HG02759 (cell line): ENCODE measurements around the gene GALNT15.

ENCODE experiments used
- ATAC-seq: cut with Tn5 transposase; IDR thresholded peaks from one replicate; pipeline ENCODE4 v1.9.1; 2021; ENCODE audit warnings: mild to moderate bottlenecking, moderate library complexity; ENCODE audit not compliant: unreplicated experiment

The GALNT15 gene

GRCh38 chr3:16151109-16151508 is 23.4 kb upstream of the GALNT15 start:
- no peak for ATAC-seq

DNA sequence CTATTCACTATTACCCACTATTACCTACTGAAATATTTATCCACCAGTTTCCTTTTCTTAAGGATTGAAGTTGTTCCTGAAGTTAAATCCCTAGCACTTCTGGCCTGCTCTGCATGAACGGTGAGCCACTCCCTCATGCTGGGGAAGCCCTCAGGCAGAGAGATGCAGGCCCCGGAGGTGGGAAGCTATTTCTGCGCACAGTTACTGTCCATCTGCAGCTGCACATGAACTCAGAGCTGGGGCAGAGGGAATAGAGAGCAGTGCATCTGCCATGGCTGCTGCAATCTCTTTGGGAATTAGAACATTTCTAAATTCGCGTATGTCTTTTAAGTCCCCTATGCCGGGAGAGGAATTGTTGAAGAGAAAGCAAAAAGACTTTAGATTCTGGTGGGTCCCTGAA is 6.3 kb upstream of the GALNT15 start:
- no peak for ATAC-seq

- ATAC-seq, result no peak
These were observed 3.5 kb upstream of the GALNT15 start for GRCh38 chr3:16171009-16171408.

DNA sequence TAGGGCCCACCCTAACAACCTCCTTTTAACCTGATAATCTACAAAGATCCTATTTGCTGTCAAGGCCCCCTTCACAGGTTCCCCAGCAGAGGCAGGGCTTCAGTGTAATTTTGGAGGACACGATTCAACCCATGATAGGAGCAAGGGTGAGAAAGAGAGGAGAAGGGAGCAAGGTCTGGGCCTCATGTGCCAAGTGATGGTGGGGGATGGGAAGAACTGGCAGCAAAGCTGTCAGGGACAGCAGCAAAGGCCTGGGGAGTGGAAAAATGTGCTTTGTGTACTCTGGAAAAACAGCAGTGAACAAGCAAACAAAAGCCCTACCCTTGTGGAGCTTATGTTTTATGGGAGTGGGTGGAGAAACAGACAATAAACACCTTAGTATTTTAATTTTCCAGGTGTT is 2.7 kb upstream of the GALNT15 start:
- ATAC-seq, result no peak

DNA sequence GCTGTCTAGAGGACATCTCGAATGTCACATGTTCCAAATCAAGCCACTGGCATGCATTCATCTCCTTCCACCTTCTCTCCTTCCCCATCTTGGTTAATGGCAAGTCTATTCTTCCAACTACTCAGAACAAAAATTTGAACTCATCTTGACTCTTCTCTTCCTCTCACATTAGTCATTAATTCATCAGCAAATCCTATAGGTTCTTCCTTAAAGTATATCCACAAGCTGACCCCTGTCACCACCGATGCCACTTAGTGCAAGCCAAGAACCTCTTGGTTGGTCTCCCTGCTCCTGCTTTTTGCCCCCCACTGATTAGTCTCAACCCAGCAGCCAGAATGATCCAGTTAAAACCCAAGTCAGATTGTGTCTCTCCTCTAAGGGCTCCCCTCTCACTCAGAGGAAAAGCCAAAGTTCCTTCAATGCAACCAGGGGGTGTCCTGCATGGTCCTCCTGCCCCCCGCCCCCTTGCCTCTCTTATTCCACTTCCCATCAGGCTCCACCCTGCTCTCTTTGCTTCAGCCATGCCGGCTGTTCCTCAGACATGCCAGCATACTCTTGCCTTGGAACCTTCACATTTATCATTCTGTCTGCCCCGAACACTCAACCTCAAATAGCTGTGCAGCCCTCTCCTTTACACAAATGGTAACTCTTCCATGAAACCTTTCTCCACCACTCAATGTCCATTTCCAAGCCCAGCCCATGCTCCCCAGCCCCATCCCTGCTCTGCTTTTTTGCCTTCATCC is 1.0 kb upstream of the GALNT15 start:
- ATAC-seq, result no peak

DNA sequence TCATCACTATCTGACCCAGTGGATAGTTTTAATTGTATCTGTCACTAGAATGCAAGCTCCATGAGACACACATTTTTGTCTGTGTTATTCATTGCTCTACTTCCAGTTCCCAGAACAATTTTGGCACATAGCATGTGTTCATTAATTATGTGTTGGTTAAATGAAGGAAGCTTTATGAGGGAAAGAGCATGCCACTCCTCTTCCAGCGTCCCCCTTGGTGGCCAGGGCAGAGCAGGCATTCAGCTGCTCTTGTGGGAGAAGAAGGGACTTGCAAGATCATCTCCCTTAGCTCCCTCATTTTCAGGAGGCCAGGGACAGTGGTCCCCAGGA is 489 bp upstream of the GALNT15 start:
- no peak for ATAC-seq

GRCh38 chr3:16174976-16175901 is 759 bp downstream of the GALNT15 start:
- ATAC-seq, result no peak

DNA sequence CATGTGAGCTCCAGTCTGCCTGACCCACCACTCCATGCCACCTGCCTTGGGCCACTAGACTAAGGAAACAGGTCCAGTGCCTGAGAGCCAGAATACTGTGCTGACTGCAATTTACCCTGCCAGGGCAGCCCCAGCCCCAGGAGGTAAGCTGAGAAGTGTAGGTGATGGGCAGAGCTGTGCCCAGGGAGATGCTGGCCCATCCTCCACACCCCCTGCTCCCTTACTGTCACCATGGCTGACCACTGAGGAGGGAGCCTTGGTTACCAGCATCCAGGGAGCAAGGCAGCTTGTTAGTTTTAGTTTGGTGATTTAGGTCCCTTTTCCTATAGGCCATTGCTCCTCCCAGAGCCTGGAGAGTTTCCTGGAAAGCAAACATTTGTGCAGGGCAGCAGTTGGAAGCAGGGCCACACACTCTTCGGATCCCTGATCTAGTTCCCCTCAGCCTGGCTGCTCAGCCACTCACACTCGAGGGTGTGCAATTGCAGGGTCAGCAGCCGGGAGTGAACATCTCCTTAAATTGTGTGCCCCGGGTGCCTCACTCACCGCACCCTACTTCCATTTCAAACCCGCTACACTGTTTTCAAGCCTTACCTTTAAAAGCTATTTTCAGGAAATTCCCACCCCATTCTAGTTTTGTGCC is 2.0 kb downstream of the GALNT15 start:
- ATAC-seq, result no peak

DNA sequence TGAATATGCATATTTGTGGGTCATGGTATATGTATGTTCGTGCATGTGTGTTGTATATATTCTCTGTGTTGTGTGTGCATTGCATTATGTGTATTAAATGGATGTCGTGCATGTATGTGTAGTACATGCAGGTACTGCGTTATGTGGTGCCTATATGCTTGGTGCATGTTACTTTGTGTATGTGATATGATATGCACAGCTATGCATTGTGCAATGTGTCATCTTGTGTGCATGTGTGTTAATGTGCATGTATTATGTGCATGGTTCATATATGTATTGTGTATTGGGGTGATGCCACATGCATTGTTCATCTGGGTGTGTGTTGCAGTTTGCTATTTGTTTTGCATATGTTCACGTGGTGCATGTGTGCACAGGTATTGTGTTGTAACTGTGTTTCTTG is 2.9 kb downstream of the GALNT15 start:
- ATAC-seq, result no peak

- ATAC-seq, result peak; percentile 84
These were observed 3.6 kb downstream of the GALNT15 start for GRCh38 chr3:16177962-16178627.

- ATAC-seq, result no peak
These were observed 4.1 kb downstream of the GALNT15 start for GRCh38 chr3:16178628-16178988.

- ATAC-seq, result no peak
These were observed 4.8 kb downstream of the GALNT15 start for GRCh38 chr3:16179261-16179660.

DNA sequence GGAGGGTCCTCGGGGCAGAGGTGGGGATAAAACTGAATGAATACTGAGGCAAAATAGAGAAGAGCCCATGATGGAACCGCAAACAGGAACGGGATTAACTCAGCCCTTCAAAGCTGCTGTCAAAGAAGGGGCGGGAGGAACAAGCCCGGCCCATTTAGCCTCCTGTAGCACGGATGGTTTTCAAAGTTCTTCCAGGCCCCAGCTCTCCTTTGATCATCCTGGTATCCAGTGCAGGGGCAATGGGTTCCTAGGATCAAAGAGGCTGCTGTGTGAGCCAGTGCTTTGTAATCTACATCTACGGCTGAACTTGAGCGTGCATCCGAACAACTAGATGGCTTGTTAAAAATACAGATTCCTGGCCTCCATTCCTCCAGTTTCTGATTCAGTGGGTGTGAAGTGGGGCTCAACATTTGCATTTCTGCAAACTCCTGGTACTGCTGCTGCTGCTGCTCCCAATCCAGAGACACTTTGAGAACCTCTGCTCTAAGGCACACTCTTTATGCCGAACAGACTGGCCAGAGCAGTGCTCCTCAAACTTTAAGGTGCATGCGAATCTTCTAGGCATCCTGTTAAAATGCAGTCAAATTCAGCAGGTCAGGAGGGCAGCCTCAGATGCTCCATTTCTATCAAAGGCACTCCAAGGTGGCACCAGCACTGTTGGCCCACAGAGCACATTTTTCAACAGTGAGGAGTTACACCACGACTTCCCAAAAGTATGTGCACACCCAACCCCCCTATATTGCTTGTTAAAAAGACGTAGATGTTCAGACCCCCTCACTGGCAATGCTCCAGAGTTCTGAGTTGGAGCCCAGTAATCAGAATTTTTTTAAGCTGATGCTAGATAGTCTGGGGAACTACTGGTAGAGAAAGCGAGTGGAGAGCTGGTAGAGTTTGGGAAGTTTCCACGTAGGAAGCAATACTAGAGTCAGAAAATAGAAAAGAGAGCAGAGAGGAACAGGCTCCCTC is 5.6 kb downstream of the GALNT15 start:
- no peak for ATAC-seq

DNA sequence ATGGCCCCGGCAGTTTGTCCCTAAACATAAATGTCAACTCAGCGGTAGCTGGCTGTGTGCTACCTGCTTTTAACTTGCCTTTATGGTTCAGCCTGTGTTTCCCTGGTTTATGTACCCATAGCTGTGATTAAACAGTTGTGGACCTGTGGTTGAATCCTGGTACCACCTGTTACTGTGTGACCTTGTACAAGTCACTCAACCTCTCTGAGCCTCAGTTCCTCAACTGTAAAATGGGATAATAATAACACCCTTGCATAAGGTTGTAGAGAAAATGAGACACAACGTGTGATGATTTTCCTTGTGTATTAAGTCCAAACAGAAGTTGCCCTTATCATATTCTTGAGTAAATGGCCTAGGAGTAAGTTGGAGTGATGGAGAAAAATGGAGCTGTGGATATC is 6.3 kb downstream of the GALNT15 start:
- ATAC-seq, result no peak

DNA sequence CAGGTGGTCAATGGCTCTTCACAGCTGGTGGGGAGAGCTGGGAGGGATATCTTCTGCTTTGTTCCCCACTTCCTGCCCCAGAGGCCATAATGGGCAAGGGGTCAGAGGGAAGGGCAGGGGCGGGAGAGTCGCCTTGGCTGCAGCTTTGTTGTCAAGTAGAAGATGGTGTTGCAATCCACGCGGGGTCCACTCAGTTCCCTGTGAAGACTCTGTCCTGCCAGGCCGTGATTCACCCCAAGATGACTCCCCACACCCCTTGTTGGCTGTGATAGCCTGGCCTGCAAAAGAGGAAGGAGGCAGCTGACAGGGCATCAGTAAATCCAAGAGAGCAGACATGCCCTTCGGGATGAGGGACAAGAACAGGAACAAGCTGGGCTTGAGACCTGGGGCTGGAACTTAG is 6.9 kb downstream of the GALNT15 start:
- no peak for ATAC-seq

DNA sequence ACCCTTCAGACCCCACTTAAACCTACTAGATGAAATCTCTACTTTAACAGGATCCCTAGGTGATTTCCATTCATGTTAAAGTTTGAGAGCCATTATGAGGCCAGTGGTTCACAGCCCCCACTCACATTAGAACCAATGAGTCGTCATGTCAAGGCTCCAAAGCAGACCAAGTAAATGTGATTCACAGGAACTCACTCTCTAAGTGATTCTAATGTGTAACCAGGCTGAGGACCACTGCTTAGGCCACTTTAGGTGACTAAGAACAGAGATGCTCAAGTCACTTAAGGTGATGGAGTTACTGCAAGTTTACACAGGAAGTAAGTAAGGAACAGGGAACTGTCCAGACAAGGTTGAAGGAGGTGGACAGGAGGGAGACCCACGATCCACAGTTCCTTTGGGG is 7.7 kb downstream of the GALNT15 start:
- ATAC-seq, result no peak

GRCh38 chr3:16182612-16183011 is 8.1 kb downstream of the GALNT15 start:
- ATAC-seq, result no peak

DNA sequence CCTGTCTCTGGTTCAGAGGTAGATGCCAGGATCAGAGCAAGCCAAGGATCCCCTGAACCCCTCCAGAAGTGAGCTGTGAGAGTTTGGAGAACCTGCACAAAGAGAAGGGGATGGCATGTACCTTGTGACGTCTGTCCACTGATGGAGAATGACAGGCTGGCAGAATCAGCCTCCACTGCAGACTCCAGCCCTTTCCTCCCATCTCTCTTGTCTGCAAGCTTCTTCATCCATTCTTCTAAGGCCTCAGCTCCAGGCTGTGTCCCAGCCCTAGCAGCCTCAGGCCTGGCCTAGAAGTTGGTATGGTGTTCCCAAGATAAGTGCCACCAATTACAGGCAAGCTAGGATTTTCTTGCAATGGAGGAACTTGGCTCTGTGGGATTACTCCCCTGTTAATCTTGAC is 8.6 kb downstream of the GALNT15 start:
- no peak for ATAC-seq

DNA sequence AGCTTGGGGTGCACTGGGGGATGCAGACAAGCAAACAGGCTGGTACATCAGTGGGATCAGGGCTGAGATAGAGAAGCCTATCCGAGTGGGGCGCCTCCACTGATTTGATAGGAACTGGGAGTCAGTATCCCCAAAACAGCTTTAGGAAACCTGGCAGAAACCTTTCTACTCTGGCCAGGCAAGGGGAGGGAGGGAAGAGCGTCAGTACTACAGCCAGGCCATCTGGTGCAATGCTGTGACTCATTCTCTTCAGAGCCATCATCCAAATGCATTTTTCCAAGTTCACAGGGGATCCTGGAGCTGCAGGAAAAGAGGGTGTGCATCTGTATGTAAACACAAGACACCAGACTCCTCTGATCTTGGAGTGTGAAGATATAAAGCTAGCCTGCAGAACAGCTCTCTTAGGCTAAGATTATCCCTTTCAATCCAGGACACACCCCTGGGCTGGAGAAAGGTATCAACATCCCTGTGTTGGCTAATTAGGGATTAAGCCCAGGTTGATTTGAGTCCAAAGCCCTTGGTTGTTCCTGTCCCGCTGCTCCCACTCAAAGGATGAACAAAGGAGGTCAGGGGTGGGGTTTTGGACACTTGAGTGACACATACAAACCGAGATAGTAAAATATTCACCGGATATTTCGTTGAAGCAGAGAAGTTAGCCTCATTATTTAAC is 9.3 kb downstream of the GALNT15 start:
- ATAC-seq, result no peak

DNA sequence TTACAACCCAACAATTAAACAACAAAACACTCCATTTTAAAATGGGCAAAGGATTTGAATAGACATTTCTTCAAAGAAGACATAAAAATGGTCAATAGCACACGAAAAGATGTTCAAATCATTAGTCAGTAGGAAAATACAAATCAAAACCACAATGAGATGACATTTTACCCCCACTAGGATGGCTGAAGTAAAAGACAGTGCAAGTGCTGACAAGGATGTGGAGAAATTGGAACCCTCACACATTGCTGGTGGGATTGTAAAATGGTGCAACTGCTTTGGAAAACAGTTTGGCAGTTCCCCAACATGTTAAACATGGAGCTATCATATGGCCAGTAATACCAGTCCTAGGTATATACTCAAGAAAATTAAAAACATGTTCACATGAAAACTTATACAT is 11.6 kb downstream of the GALNT15 start:
- no peak for ATAC-seq
